ENCODE measurements around the gene CNFN.

CNFN gene

GRCh38 chr19:42389899-42390298, at the start of gene CNFN:
TSS of gene CNFN (minus strand) at chr19:42390297. CDS start at chr19:42389037, 1,260 bp downstream.
- TF ChIP-seq, protein P1, sequence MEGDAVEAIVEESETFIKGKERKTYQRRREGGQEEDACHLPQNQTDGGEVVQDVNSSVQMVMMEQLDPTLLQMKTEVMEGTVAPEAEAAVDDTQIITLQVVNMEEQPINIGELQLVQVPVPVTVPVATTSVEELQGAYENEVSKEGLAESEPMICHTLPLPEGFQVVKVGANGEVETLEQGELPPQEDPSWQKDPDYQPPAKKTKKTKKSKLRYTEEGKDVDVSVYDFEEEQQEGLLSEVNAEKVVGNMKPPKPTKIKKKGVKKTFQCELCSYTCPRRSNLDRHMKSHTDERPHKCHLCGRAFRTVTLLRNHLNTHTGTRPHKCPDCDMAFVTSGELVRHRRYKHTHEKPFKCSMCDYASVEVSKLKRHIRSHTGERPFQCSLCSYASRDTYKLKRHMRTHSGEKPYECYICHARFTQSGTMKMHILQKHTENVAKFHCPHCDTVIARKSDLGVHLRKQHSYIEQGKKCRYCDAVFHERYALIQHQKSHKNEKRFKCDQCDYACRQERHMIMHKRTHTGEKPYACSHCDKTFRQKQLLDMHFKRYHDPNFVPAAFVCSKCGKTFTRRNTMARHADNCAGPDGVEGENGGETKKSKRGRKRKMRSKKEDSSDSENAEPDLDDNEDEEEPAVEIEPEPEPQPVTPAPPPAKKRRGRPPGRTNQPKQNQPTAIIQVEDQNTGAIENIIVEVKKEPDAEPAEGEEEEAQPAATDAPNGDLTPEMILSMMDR (IDR thresholded peaks at IDR 0.05; ENCODE audit: low read length, missing control alignments) = no peak
- no peak within 1 kb of the TSS for H3K4me3 ChIP-seq (replicated peaks; ENCODE audit: low read depth, low read length)

GRCh38 chr19:42436006-42436405, 45.9 kb upstream of the CNFN start:
- DNase-seq (ENCODE audit: low read depth) = no peak
- TF ChIP-seq, protein P1 (IDR thresholded peaks at IDR 0.05; ENCODE audit: low read length, missing control alignments) = no peak

More at GRCh38 chr19:42389899-42390298, at the start of gene CNFN:
- DNase-seq (ENCODE audit: low read depth) = no peak

DNA sequence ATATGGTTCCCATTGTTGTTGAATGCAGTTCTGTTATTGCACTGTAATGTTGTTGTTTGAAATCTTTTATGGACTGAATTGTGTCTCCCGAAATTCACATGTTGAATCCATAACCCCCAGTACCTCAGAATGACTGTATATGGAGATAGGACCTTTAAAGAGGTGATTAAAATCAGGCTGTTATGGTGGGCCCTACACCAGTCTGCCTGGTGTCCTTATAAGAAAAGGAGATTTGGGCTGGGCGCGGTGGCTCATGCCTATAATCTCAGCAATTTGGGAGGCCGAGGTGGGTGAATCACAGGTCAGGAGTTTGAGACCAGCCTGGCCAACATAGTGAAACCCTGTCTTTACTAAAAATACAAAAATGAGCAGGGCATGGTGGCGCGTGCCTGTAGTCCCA, 45.2 kb upstream of the CNFN start:
- DNase-seq (ENCODE audit: low read depth) = no peak
- no peak overlapping the region for H3K4me3 ChIP-seq (replicated peaks; ENCODE audit: low read depth, low read length)
- TF ChIP-seq, protein P1 (IDR thresholded peaks at IDR 0.05; ENCODE audit: low read length, missing control alignments) = no peak

More at GRCh38 chr19:42436006-42436405, 45.9 kb upstream of the CNFN start:
- H3K4me3 ChIP-seq (replicated peaks; ENCODE audit: low read depth, low read length) = no peak overlapping the region

- no peak overlapping the region for H3K4me3 ChIP-seq (replicated peaks; ENCODE audit: low read depth, low read length)
- TF ChIP-seq, protein P1 (IDR thresholded peaks at IDR 0.05; ENCODE audit: low read length, missing control alignments) = peak; percentile 73
- DNase-seq (ENCODE audit: low read depth) = peak; percentile 71
Observed at GRCh38 chr19:42433503-42434260, 43.6 kb upstream of the CNFN start.

DNA sequence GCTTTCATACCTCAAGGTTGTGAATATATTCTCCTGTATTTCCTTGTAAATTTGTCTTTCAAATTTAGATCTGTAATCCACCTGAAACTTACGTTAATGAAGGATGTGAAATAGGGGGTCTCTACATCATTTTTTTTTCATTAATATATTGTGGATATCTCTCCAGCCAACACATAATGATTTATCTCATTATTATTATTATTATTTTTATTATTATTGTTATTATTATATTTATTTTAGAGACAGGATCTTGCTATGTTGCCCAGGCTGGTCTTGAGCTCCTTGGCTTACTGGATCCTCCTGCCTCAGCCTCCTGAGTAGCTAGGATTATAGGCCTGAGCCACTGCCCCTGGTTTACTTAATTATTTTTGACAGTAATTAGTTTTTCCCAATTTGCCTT, 41.4 kb upstream of the CNFN start:
- TF ChIP-seq, protein P1 (IDR thresholded peaks at IDR 0.05; ENCODE audit: low read length, missing control alignments) = no peak
- H3K4me3 ChIP-seq (replicated peaks; ENCODE audit: low read depth, low read length) = no peak overlapping the region
- DNase-seq (ENCODE audit: low read depth) = no peak

- no peak for DNase-seq (ENCODE audit: low read depth)
- TF ChIP-seq, protein P1 (IDR thresholded peaks at IDR 0.05; ENCODE audit: low read length, missing control alignments) = no peak
- H3K4me3 ChIP-seq (replicated peaks; ENCODE audit: low read depth, low read length) = no peak overlapping the region
Observed at GRCh38 chr19:42428676-42429075, 38.6 kb upstream of the CNFN start.

DNA sequence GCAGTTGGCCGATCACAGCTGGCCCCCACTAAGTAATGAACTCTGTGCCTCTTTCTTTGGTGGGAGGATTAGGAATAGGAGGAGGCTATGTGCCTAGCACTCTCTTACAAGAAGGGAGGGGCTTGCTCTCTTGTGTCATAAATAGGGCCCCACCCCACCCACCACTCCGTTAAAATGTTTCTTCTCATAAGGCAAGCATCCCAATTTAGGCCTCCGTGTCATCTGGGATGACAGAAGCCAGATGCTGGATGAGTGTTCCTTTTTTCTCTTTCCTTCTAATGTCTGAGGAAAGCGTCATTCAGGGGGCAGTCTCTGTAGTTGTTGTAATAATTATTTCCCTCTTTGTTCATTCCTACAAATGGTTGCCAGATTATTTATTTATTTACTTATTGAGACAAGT, 37.2 kb upstream of the CNFN start, which contains the start of gene LIPE:
Gene LIPE (minus strand): TSS at position 76 of the 400 bp plus-strand sequence. CDS start 239 bp downstream, outside the sequence.
- no peak for DNase-seq (ENCODE audit: low read depth)
- no peak within 1 kb of the TSS for H3K4me3 ChIP-seq (replicated peaks; ENCODE audit: low read depth, low read length)
- TF ChIP-seq, protein P1 (IDR thresholded peaks at IDR 0.05; ENCODE audit: low read length, missing control alignments) = no peak

All from fibroblast of pulmonary artery (primary cell).